HG03460 (cell line): ENCODE measurements around the gene DCAF11.

Source experiments
- ATAC-seq: cut with Tn5 transposase; IDR thresholded peaks from one replicate; pipeline ENCODE4 v1.9.1; 2021; ENCODE audit not compliant: unreplicated experiment

DCAF11 gene

GRCh38 chr14:24137529-24138395 lies 23.2 kb downstream of the DCAF11 start:
- ATAC-seq, result no peak

- no peak for ATAC-seq
Measured at GRCh38 chr14:24138396-24139271, 24.1 kb downstream of the DCAF11 start.

GRCh38 chr14:24139272-24139934 lies 24.8 kb downstream of the DCAF11 start:
- no peak for ATAC-seq

GRCh38 chr14:24141097-24141880 lies 26.7 kb downstream of the DCAF11 start, which contains the start of gene EMC9:
Gene EMC9, minus strand, starts transcription at chr14:24141591. Its CDS starts 287 bp downstream, at chr14:24141304.
- peak; percentile 84 for ATAC-seq

GRCh38 chr14:24143511-24143910 lies 28.9 kb downstream of the DCAF11 start:
- no peak for ATAC-seq

GRCh38 chr14:24144451-24144850 lies 29.9 kb downstream of the DCAF11 start:
- ATAC-seq, result no peak

- no peak for ATAC-seq
Measured at GRCh38 chr14:24145219-24145618, 30.6 kb downstream of the DCAF11 start.

- no peak for ATAC-seq
Measured at GRCh38 chr14:24145690-24146452, 31.3 kb downstream of the DCAF11 start.

GRCh38 chr14:24146453-24146977 lies 31.9 kb downstream of the DCAF11 start, which contains the start of gene PSME2:
Gene PSME2, minus strand, starts transcription at chr14:24146610. Its CDS starts 29 bp downstream, at chr14:24146581.
- ATAC-seq, result peak; percentile 58

- ATAC-seq, result peak; percentile 80
Measured at GRCh38 chr14:24146978-24147760, 32.6 kb downstream of the DCAF11 start, which contains the start of gene RNF31. Gene RNF31, plus strand, starts transcription at chr14:24147498. Its CDS starts 201 bp downstream, at chr14:24147699.

GRCh38 chr14:24147761-24148428 lies 33.3 kb downstream of the DCAF11 start:
- no peak for ATAC-seq

- no peak for ATAC-seq
Measured at GRCh38 chr14:24149302-24149969, 34.9 kb downstream of the DCAF11 start.

GRCh38 chr14:24150061-24150460 lies 35.5 kb downstream of the DCAF11 start:
- ATAC-seq, result no peak

- no peak for ATAC-seq
Measured at GRCh38 chr14:24150567-24150966, 36.0 kb downstream of the DCAF11 start.

GRCh38 chr14:24150993-24151392 lies 36.4 kb downstream of the DCAF11 start:
- ATAC-seq, result no peak

GRCh38 chr14:24151404-24152080 lies 37.0 kb downstream of the DCAF11 start:
- no peak for ATAC-seq

- no peak for ATAC-seq
Measured at GRCh38 chr14:24155100-24155499, 40.5 kb downstream of the DCAF11 start.
